Muscle of back (tissue), 13 donors: ENCODE data around the gene MEPCE. TPM values are rescaled to one million over a fixed set of nuclear protein-coding genes. Genes with fewer than 3 reads are reported as not detected.
"Not testable (repeated sequence)": the region's sequence is repeated elsewhere in the genome, so short reads cannot be mapped to it uniquely, and the experiment has no call there.

Source experiments
- DNase-seq, 3 donors: peaks; one replicate each; pipeline versions ENCODE4 v3.0.0 to v3.0.0-alpha.2; 2013
- long read RNA-seq, 9 donors: transcript quantifications; one replicate each; lab custom pipeline, GENCODE V29; 2026
- polyA plus RNA-seq, 10 donors: library from polyadenylated mRNA; unstranded; fragments of 120-200 nt; gene quantifications; one replicate each; pipeline ENCODE4 v1.2.1, GENCODE V29; 2013; ENCODE audit not compliant: insufficient read length in 10 of 10

MEPCE gene
- 10 to 100 TPM; 25.2 to 38.4 (median 33.6) TPM for polyA plus RNA-seq
- long read RNA-seq, donor 1, partial matches to known transcripts, result 9 of 13 reads
- long read RNA-seq, donor 1, other reads (novel, unspliced or antisense), result 0 of 13 reads
- long read RNA-seq, donor 2, transcript MEPCE-201 (4 exons, 3,030 nt), result major isoform, 6 of 6 reads
- long read RNA-seq, donor 2, partial matches to known transcripts, result 0 of 6 reads
- long read RNA-seq, donor 2, other reads (novel, unspliced or antisense), result 0 of 6 reads
- long read RNA-seq, donor 3, result 0 reads
- long read RNA-seq, donor 4, partial matches to known transcripts, result 5 of 9 reads
- long read RNA-seq, donor 4, other reads (novel, unspliced or antisense), result 0 of 9 reads
- long read RNA-seq, donor 5, transcript MEPCE-201 (4 exons, 3,030 nt), result major isoform, 10 of 10 reads
- long read RNA-seq, donor 5, partial matches to known transcripts, result 0 of 10 reads
- long read RNA-seq, donor 5, other reads (novel, unspliced or antisense), result 0 of 10 reads
- long read RNA-seq, donor 6, transcript MEPCE-201 (4 exons, 3,030 nt), result major isoform, 7 of 7 reads
- long read RNA-seq, donor 6, partial matches to known transcripts, result 0 of 7 reads
- long read RNA-seq, donor 6, other reads (novel, unspliced or antisense), result 0 of 7 reads
- long read RNA-seq, donor 7, partial matches to known transcripts, result 5 of 9 reads
- long read RNA-seq, donor 7, other reads (novel, unspliced or antisense), result 0 of 9 reads
- long read RNA-seq, donor 8, partial matches to known transcripts, result 0 of 2 reads
- long read RNA-seq, donor 8, other reads (novel, unspliced or antisense), result 0 of 2 reads
- long read RNA-seq, donor 9, result 0 reads

DNA sequence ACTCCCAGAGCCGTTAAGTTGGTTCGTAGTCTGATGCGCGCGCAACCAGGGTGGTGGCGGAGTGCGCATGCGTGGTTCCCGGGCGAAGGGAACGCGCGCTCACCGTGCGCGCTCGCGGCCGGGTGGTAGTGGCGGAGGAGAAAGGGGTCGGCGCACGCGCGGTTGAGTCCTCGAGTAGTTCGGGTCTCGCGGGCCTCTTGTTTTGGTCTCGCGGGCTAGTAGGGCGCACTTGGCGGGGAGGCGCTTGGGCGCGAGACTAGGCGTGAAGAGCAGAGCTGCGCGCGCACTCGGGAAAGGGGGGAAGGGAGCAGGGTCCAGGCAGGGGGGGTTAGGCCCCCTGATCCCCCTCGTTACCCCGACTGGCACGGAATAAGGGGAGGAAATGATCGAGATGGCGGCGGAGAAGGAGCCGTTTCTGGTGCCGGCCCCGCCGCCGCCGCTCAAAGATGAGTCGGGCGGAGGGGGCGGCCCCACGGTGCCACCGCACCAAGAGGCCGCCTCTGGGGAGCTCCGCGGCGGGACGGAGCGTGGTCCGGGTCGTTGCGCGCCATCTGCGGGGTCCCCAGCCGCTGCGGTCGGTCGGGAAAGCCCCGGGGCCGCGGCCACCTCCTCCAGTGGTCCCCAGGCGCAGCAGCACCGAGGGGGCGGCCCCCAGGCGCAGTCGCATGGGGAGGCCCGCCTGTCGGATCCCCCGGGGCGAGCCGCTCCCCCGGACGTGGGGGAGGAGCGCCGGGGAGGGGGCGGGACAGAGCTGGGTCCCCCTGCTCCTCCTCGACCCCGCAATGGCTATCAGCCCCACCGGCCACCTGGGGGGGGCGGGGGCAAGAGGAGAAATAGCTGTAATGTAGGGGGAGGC, at the start of gene MEPCE:
MEPCE (plus strand) TSS at position 195 of the 856 bp plus-strand sequence; CDS start at position 383, 188 bp downstream.
- peak; percentile 97 to 99 (median 99) for DNase-seq

- no peak for DNase-seq
These were observed 49.4 kb upstream of the MEPCE start for GRCh38 chr7:100380196-100380595.

GRCh38 chr7:100381531-100382233, 47.9 kb upstream of the MEPCE start:
- DNase-seq, result not testable (repeated sequence)

GRCh38 chr7:100382234-100382853, 47.3 kb upstream of the MEPCE start:
- not testable (repeated sequence) for DNase-seq

- no peak for DNase-seq
These were observed 44.9 kb upstream of the MEPCE start for GRCh38 chr7:100384628-100385294.

GRCh38 chr7:100386940-100387339, 42.7 kb upstream of the MEPCE start:
- no peak for DNase-seq

GRCh38 chr7:100387695-100388094, 41.9 kb upstream of the MEPCE start:
- no peak for DNase-seq

DNA sequence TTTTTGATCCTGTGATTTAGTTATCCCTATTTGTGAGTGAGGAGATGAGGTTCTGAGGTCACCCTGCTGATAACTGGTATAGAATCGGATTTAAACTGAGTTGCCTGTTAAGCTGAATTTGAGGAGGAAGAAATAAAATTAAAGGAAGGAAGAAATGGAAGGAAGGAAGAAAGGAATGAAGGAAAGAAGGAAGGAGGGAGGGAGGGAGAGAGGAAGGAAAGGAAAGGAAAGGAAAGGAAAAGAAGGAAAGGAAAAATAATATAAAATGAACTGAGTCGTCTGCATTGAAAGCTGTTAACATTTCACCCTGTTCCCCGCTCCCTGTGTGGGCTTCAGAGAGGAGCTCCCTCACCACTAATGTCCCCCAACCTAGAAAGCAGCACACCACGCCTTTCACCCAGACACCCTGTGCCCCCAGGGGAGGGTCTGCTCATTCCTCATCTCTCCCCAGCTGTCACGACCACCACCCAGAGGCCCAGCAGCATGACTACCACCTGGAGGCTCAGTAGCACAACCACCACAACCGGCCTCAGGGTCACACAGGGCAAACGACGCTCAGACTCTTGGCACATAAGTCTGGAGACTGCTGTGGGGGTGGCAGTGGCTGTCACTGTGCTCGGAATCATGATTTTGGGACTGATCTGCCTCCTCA, 40.1 kb upstream of the MEPCE start:
- DNase-seq, result no peak

- no peak for DNase-seq
These were observed 39.2 kb upstream of the MEPCE start for GRCh38 chr7:100390286-100391009.

- no peak for DNase-seq
These were observed 36.3 kb upstream of the MEPCE start for GRCh38 chr7:100393233-100393905.

DNA sequence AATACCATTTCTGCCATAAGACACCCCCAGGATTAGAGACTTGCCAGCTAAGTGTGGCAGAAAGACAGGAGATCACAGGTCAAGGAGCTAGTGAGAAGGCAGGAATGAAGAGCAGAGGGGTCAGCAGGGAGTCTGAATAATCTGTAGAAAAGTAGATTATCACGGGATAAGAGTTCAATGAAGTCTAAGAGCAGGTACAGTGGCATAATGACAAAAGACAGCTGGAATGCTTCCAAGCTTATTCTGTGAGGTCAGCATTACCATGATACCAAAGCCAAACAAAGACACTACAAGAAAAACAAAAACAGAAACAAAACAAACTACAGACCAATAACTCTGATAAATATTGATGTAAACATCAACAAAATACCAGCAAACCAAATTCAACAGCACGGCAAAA, 35.6 kb upstream of the MEPCE start:
- no peak for DNase-seq

DNA sequence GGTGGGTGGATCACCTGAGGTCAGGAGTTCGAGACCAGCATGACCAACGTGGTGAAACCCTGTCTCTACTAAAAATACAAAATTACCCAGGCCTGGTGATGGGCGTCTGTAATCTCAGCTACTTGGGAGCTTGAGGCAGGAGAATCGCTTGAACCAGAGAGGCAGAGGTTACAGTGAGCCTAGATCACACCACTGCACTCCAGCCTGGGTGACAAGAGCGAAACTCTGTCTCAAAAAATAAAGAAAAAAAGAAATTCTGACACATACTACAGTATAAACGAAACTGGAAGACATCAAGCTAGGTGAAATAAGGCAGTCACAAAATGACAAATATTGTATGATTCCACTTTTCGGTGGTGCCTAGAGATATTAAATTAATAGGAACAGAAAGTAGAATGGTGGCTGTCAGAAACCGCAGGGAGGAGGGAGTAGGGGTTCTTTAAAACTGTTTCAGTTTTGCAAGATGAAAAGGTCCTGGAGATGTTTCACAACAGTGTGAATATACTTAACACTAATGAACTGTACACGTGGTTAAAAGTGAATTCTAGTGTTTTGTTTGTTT, 33.1 kb upstream of the MEPCE start:
- DNase-seq, result no peak

- no peak for DNase-seq
These were observed 32.1 kb upstream of the MEPCE start for GRCh38 chr7:100397315-100398081.

GRCh38 chr7:100398239-100398638, 31.4 kb upstream of the MEPCE start:
- no peak for DNase-seq

DNA sequence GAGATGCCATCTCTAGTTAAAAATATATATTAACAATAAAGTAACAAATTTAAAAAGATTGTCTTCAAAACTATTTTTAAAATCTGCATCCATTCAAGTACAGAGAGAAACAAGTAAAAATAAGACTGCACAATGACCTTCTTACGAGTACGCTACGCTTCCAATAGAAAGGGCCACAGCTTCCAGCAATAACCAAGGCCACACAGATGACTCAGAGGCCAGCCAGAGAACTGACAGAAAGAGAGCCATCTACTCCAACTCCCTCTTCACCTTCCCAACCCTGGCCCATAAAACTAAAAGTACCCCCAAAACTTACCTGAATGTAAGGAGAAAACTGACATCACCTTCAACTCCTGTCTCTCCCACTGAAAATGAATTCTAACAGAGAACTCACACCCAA, 29.6 kb upstream of the MEPCE start:
- no peak for DNase-seq

DNA sequence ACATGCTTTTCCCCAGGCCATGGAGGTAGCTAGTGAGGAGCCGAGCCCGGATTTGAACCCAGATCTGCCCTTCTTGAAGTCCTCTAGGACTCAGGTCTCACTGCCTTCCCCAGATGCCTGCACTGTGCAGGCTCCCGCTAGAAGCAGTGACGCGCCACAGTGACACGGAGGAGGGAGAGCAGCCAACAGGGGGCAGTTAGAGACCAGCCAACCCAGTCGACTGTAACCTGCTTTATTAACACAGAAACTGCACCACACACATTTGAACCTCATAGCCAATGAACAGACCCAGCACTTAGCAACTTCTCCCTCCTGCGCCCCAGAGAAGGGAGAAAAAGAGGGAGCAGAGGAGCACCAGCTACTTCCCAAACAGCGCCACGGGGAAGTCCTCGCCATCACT, 29.0 kb upstream of the MEPCE start:
- no peak for DNase-seq

GRCh38 chr7:100401811-100402210, 27.8 kb upstream of the MEPCE start:
- DNase-seq, result no peak
